Muscle of leg (tissue), 11 donors: ENCODE measurements around the gene EID1. TPM values are rescaled to one million over a fixed set of nuclear protein-coding genes. Genes with fewer than 3 reads are reported as not detected.
"Not testable (repeated sequence)": the region's sequence is repeated elsewhere in the genome, so short reads cannot be mapped to it uniquely, and the experiment has no call there.

ENCODE experiments used
- DNase-seq: peaks from one replicate; pipeline ENCODE4 v3.0.0; 2013
- H3K27ac ChIP-seq: one replicate; pipeline ENCODE4 v1.5.1; 2013; ENCODE audit warnings: mild to moderate bottlenecking, low read length, control low read depth
- H3K27me3 ChIP-seq: one replicate; pipeline ENCODE4 v1.6.1; 2013; ENCODE audit warnings: low read length; ENCODE audit not compliant: control insufficient read depth, insufficient read depth
- H3K36me3 ChIP-seq: one replicate; pipeline ENCODE4 v1.6.1; 2013; ENCODE audit warnings: low read length; ENCODE audit not compliant: control insufficient read depth, insufficient read depth
- H3K4me1 ChIP-seq: one replicate; pipeline ENCODE4 v1.6.1; 2013; ENCODE audit warnings: low read length; ENCODE audit not compliant: control insufficient read depth, insufficient read depth
- H3K4me3 ChIP-seq: one replicate; pipeline ENCODE4 v1.5.1; 2013; ENCODE audit warnings: low read length, control low read depth
- H3K9me3 ChIP-seq: replicated peaks from 2 replicates; pipeline ENCODE4 v1.6.1; 2013; ENCODE audit warnings: low read depth, low read length; ENCODE audit not compliant: control insufficient read depth
- WGBS: methylation state at CpG from one replicate; pipeline ENCODE4 v1.1.5; 2013; ENCODE audit warnings: missing lambda C conversion rate; ENCODE audit not compliant: insufficient coverage; 5-methylcytosine and 5-hydroxymethylcytosine counted together
- polyA plus RNA-seq, 8 donors: library from polyadenylated mRNA; unstranded; fragments of 120-200 nt; gene quantifications; one replicate each; pipeline versions ENCODE4 v1.2.1 to v1.2.3, GENCODE V29; 2013; ENCODE audit warnings: inconsistent platforms in 1 of 8, low replicate concordance in 1 of 8; ENCODE audit not compliant: insufficient read length in 8 of 8, insufficient read depth in 1 of 8
- total RNA-seq: library from RNA; stranded (reverse); fragments of 120-200 nt; gene quantifications from one replicate; pipeline ENCODE4 v1.2.4, GENCODE V29; 2013

Gene EID1
- total and polyA plus RNA-seq, 9 donors, result 225 to 371 (median 307) TPM

DNA sequence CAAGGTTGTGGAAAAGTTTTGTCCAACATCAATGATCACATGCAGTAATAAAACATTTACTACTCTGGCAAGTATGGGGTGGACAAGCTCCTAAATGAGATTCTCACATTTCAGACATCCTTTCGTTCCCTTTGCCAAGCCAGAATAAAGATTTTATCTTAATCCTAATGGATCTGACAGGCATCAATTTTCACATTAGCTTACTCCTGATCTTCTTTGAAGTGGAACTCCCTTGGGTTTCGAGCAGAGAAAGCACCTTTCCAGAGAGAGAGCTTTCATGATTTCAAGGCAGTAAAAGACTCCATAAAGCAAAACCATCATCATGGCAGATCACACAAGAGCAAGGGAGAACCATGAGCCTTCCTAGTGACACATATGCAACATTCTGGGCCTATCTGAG is 27.3 kb upstream of the EID1 start:
- Histone ChIP-seq H3K4me3 (no peak overlapping the region), H3K27ac (no peak overlapping the region), H3K4me1 (no peaks in the 10 kb centered on the region), H3K36me3 (no peaks in the 10 kb centered on the region), H3K9me3 (no peaks in the 10 kb centered on the region), H3K27me3 (no peaks in the 10 kb centered on the region)
- DNase-seq, result no peak
- WGBS, result 59% methylated on average over 2 of the region's 2 CpGs

GRCh38 chr15:48851956-48852355 is 26.0 kb upstream of the EID1 start:
- no peak overlapping the region for H3K4me3 ChIP-seq
- no peaks in the 10 kb centered on the region for H3K4me1 ChIP-seq
- H3K36me3 ChIP-seq, result no peaks in the 10 kb centered on the region
- H3K9me3 ChIP-seq, result no peaks in the 10 kb centered on the region
- H3K27me3 ChIP-seq, result no peaks in the 10 kb centered on the region
- no peak overlapping the region for H3K27ac ChIP-seq
- no peak for DNase-seq

- H3K27ac ChIP-seq, H3K4me3 ChIP-seq, DNase-seq, H3K27me3 ChIP-seq, H3K36me3 ChIP-seq, H3K9me3 ChIP-seq, H3K4me1 ChIP-seq: not testable (repeated sequence)
- no CpG with 5 or more reads among the region's 3 CpGs for WGBS
These were observed 23.5 kb upstream of the EID1 start for GRCh38 chr15:48854434-48854833.

DNA sequence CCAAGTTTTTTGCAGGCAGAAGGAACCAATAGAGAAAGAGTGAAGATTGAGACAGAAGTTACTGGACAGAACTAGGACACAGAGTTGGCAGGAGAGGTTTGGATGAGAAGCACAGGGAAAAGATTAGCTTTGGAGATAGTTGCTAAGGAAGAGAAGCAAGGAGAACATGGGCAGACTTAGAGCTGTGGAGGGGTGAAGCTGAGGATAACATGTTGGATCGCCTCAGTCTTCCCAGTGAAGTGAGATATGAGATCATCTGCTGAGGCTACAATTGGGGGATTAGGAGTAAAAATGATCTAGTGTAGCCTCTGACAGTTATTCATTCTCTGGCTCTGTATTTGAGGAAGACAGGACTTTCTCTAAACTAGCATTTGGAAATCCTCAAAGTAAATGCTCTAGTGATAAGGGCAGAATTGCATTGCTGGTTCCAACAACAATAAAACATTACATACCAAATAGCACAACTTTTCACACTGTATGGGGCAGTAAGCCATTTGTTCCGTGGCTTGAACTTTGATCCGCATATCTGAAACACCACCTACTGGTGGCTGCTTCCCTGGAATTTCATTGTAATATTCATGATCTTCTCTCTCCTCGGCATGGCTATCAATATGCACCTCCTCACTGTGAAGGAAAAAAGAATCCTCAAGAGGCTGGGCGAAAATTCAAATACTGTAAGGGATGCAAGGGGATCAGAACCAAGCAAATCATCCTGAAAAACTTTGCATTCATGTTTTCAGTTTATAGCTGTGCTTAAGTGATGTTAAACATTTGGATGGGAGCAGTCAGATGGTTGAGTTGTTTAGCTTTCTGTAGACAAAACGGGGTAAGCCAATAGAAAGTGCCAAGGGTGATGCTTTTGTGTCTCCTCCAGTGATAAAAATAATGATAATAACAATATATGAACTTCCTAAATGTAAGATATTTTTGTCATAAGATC is 22.2 kb upstream of the EID1 start:
- Histone ChIP-seq H3K4me1 (no peaks in the 10 kb centered on the region), H3K27ac (peak overlapping the region; percentile 22), H3K4me3 (no peak overlapping the region), H3K9me3 (no peaks in the 10 kb centered on the region), H3K36me3 (no peaks in the 10 kb centered on the region), H3K27me3 (no peaks in the 10 kb centered on the region)
- 8% methylated on average over 3 of the region's 6 CpGs for WGBS
- peak; percentile 84 for DNase-seq

GRCh38 chr15:48856942-48857341 is 21.0 kb upstream of the EID1 start:
- Histone ChIP-seq H3K4me3 (no peak overlapping the region), H3K36me3 (no peaks in the 10 kb centered on the region), H3K9me3 (no peaks in the 10 kb centered on the region), H3K27ac (no peak overlapping the region), H3K4me1 (no peaks in the 10 kb centered on the region), H3K27me3 (no peaks in the 10 kb centered on the region)
- no peak for DNase-seq
- 50% methylated on average over 1 of the region's 2 CpGs for WGBS

GRCh38 chr15:48858401-48858800 is 19.5 kb upstream of the EID1 start:
- no peaks in the 10 kb centered on the region for H3K36me3 ChIP-seq
- no peak overlapping the region for H3K4me3 ChIP-seq
- no peaks in the 10 kb centered on the region for H3K9me3 ChIP-seq
- 60% methylated on average over 1 of the region's 2 CpGs for WGBS
- no peaks in the 10 kb centered on the region for H3K27me3 ChIP-seq
- H3K27ac ChIP-seq, result no peak overlapping the region
- no peaks in the 10 kb centered on the region for H3K4me1 ChIP-seq
- DNase-seq, result no peak

DNA sequence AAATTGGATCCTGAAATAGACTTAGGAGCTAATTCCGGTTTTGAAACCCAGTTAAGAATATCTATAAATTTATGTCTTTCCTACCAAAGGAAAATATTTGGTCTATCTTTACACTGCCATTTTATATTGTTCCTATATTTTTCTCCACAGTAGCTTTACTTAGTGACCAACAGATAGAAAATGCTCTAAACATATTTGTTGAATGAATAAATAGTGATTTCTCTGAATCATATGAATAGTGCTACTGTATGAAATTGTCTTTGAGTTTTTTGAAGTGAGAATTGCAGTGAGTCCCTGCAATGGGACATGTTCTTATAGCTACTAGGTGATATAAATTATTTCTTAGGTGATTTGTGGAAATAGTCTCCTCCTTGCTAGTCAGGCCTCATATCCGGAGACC is 18.5 kb upstream of the EID1 start:
- H3K27ac ChIP-seq, result no peak overlapping the region
- no peaks in the 10 kb centered on the region for H3K27me3 ChIP-seq
- WGBS, result no CpG with 5 or more reads among the region's 2 CpGs
- DNase-seq, result no peak
- no peaks in the 10 kb centered on the region for H3K4me1 ChIP-seq
- H3K4me3 ChIP-seq, result no peak overlapping the region
- no peaks in the 10 kb centered on the region for H3K36me3 ChIP-seq
- no peaks in the 10 kb centered on the region for H3K9me3 ChIP-seq

GRCh38 chr15:48861813-48862431 is 16.0 kb upstream of the EID1 start:
- peak; percentile 79 for DNase-seq
- no peaks in the 10 kb centered on the region for H3K27me3 ChIP-seq
- no peaks in the 10 kb centered on the region for H3K9me3 ChIP-seq
- H3K4me3 ChIP-seq, result no peak overlapping the region
- no CpG with 5 or more reads among the region's 1 CpG for WGBS
- H3K27ac ChIP-seq, result no peak overlapping the region
- no peaks in the 10 kb centered on the region for H3K36me3 ChIP-seq
- no peaks in the 10 kb centered on the region for H3K4me1 ChIP-seq

DNA sequence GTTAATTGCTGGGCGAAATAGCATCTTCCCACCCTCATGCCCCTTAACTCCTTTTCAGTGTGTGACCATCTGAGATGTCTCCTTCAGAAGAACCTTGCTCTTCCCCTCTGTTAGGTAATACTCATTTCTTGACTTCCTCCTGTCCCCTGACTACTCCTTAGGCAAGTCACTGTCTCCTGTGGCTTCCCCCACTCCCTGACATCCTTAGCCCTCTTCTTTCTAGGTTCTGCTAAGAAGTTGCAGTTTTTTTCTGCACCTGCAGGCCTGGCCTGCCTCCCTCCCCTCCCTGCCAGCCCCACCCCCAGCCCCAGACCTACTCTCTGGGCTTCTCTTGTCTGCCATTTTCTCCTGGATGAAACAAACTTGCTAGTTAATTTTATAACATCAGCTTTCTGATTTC is 15.2 kb upstream of the EID1 start:
- H3K4me1 ChIP-seq, result no peaks in the 10 kb centered on the region

DNA sequence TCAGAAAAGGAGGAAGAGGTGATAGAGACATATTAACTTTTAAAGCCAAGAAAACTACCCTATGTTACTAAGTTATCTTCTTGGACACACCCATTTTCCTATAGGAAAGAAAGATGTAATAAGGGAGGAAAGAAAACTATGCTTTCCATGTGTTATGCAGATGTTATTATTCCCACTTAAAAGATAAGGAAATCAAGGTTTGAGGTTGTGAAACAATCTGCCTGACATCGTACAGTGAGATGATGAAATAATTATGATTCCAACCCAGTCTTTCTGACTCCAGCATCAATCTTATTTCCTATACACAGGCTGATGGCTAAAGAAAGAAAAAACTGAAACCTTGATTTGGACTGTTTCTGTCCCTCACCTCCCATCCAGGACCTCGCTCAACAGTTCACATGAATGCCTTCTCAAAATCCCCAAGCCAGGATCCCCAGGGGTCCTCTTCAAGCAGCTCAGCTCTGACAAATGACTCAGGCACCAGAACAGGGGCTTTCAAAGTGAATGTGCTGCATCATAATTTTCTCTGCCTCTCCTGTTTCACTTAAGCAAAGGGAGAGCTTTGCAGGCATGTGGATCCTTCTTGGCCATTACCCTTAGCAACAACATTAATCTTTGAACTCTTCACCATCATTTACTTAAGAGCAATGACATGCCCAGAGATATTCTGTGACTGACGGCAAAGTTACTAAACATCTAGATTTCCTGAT is 12.4 kb upstream of the EID1 start:
- Histone ChIP-seq H3K27me3 (no peaks in the 10 kb centered on the region), H3K4me1 (no peaks in the 10 kb centered on the region), H3K36me3 (no peaks in the 10 kb centered on the region), H3K4me3 (no peak overlapping the region), H3K27ac (no peak overlapping the region), H3K9me3 (no peaks in the 10 kb centered on the region)
- WGBS, result 17% methylated on average over 1 of the region's 3 CpGs
- no peak for DNase-seq

More for the DNA sequence above, 15.2 kb upstream of the EID1 start:
- WGBS, result 100% methylated on average over 1 of the region's 1 CpG
- Histone ChIP-seq H3K9me3 (no peaks in the 10 kb centered on the region), H3K27me3 (no peaks in the 10 kb centered on the region), H3K27ac (no peak overlapping the region), H3K4me3 (no peak overlapping the region), H3K36me3 (no peaks in the 10 kb centered on the region)
- no peak for DNase-seq
